Thyroid gland (tissue), 4 donors: ENCODE results near the gene GIGYF2. TPM values are rescaled to one million over a fixed set of nuclear protein-coding genes. Genes with fewer than 3 reads are reported as not detected.

Experiments
- DNase-seq, 2 donors: peaks; one replicate each; pipeline ENCODE4 v3.0.0-alpha.2; 2019
- H3K27ac ChIP-seq, 3 donors: fragments of 200-600 bp; sonication (generic); 1 replicate in 2 of 3; 2 replicates in 1 of 3; pipeline ENCODE4 v1.5.1; 2016 to 2019; ENCODE audit warnings: mild to moderate bottlenecking in 1 of 3, moderate library complexity in 1 of 3
- H3K27me3 ChIP-seq: fragments of 200-600 bp; sonication (generic); one replicate; pipeline ENCODE4 v1.5.1; 2019
- H3K36me3 ChIP-seq, 2 donors: fragments of 200-600 bp; sonication (generic); one replicate each; pipeline ENCODE4 v1.5.1; 2016 to 2019
- H3K4me1 ChIP-seq, 2 donors: fragments of 200-600 bp; sonication (generic); one replicate each; pipeline ENCODE4 v1.5.1; 2017 to 2019
- H3K4me3 ChIP-seq, 3 donors: fragments of 200-600 bp; sonication (generic); replicated peaks in 1 of 3; 1 replicate in 2 of 3; 2 replicates in 1 of 3; pipeline ENCODE4 v1.5.1; 2016; ENCODE audit warnings: mild to moderate bottlenecking in 1 of 3
- H3K9me3 ChIP-seq: fragments of 200-600 bp; sonication (generic); one replicate; pipeline ENCODE4 v1.5.1; 2017
- POLR2A ChIP-seq, 2 donors: fragments of 450-650 bp; IDR thresholded peaks; one replicate each; pipeline ENCODE4 v1.6.1; 2017; ENCODE audit warnings: antibody characterized with exemption in 2 of 2, mild to moderate bottlenecking in 2 of 2, moderate library complexity in 1 of 2
- WGBS, 2 donors: methylation state at CpG; one replicate each; pipeline ENCODE4 v1.1.5; 2017; 5-methylcytosine and 5-hydroxymethylcytosine counted together
- intact Hi-C: fragments of 100-400 bp; cut with DNase I; formaldehyde crosslinking; loops from one replicate; pipeline ENCODE4 v1.15.1; 2023
- total RNA-seq, 4 donors: library from RNA; depleted of rRNA; stranded (reverse); fragments of >200 nt; gene quantifications; one replicate each; pipeline ENCODE4 v1.2.3, GENCODE V29; 2016
- TF ChIP-seq, protein P1 (sequence below), 6 experiments: fragments of 200-600 bp in 3 of 6; fragments of 450-650 bp in 3 of 6; sonication (generic) in 3 of 6; IDR thresholded peaks; one replicate each; pipeline ENCODE4 v1.5.1; 2016 to 2019; ENCODE audit warnings: antibody characterized with exemption in 6 of 6, mild to moderate bottlenecking in 2 of 6, inconsistent platforms in 1 of 6, moderate library complexity in 1 of 6

GIGYF2 gene
- total RNA-seq, 4 donors from 2014 or later = 88.7 to 138 (median 101) TPM

DNA sequence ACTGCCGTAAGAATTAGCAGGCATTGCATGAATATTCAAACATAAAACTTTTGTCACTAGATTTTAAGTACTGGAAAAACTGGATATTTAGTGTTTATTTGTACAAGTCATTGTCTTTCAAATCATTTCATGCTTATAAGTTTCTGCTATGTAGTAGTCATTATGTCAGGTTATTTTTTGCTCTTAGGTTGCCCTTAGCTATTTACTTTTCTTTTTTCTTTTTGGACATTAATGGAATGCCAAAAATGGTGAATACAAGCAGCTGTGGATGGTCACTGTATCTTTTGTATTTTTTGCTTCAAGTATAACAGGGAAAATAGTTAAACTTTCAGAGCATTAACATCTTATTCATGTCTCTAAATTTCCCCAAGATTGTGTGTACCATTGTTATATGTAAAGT lies 97.8 kb downstream of the GIGYF2 start:
- intact Hi-C loops = no loop called here
- H3K27me3 ChIP-seq = no peaks in the 10 kb centered on the region
- H3K36me3 ChIP-seq = peaks cover 23 to 42% of the 10 kb centered on the region in 2 donors
- 86 to 96% methylated on average over 1 of the region's 1 CpG for WGBS, 2 donors
- TF ChIP-seq, protein P1, sequence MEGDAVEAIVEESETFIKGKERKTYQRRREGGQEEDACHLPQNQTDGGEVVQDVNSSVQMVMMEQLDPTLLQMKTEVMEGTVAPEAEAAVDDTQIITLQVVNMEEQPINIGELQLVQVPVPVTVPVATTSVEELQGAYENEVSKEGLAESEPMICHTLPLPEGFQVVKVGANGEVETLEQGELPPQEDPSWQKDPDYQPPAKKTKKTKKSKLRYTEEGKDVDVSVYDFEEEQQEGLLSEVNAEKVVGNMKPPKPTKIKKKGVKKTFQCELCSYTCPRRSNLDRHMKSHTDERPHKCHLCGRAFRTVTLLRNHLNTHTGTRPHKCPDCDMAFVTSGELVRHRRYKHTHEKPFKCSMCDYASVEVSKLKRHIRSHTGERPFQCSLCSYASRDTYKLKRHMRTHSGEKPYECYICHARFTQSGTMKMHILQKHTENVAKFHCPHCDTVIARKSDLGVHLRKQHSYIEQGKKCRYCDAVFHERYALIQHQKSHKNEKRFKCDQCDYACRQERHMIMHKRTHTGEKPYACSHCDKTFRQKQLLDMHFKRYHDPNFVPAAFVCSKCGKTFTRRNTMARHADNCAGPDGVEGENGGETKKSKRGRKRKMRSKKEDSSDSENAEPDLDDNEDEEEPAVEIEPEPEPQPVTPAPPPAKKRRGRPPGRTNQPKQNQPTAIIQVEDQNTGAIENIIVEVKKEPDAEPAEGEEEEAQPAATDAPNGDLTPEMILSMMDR (IDR thresholded peaks at IDR 0.05) = no peak
- no peak for TF ChIP-seq POLR2A (IDR thresholded peaks at IDR 0.05)
- H3K4me3 ChIP-seq = no peak overlapping the region
- H3K9me3 ChIP-seq = no peaks in the 10 kb centered on the region
- DNase-seq = no peak
- H3K4me1 ChIP-seq = peaks cover 12% of the 10 kb centered on the region in 2 donors
- peak overlapping the region in 2 of 3 donors; percentile 24 to 26 for H3K27ac ChIP-seq

DNA sequence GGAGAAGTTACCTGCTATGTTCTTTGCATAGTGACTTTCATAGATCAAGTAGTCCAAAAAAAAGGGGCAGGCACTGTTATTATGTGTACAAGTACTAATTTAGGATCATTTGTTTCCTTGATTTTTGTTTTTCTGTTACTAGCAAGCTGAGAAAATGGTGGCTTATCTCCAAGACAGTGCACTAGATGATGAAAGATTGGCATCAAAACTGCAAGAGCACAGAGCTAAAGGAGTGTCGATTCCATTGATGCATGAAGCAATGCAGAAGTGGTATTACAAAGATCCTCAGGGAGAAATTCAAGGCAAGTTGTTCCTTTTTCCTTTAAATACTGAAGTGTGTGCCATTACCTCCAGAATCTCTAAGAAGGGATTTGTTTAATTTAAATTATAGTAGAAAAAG lies 98.8 kb downstream of the GIGYF2 start:
- intact Hi-C loops = no loop called here
- Histone ChIP-seq H3K27ac (peak overlapping the region in 2 of 3 donors; percentile 24 to 26), H3K36me3 (peaks cover 20 to 36% of the 10 kb centered on the region in 2 donors), H3K4me1 (peaks cover 12 to 15% of the 10 kb centered on the region in 2 donors), H3K27me3 (no peaks in the 10 kb centered on the region), H3K4me3 (no peak overlapping the region), H3K9me3 (no peaks in the 10 kb centered on the region)
- no peak for DNase-seq
- 45 to 48% methylated on average over 1 of the region's 1 CpG for WGBS, 2 donors
- TF ChIP-seq, protein P1 (IDR thresholded peaks at IDR 0.05) = no peak
- TF ChIP-seq POLR2A (IDR thresholded peaks at IDR 0.05) = no peak

DNA sequence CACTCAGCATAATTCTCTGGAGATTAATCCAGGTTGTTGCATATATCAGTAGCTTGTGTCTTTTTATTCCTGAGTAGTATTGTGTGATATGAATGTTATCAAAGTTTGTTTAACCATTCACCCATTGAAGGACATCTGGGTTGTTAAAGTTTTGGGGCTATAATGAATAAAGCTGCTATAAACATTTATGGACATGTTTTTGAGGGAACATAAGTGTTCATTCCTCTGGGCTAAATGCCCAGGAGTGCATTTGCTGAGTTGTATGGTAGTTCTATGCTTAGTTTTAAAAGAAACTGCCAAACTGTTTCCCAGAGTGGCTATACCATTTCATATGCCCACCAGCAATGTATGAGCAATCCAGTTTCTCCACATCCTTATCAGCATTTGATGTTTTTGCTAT lies 101.1 kb downstream of the GIGYF2 start:
- Histone ChIP-seq H3K36me3 (peaks cover 0 to 14% of the 10 kb centered on the region in 2 donors), H3K4me3 (no peak overlapping the region), H3K4me1 (peaks cover 12 to 15% of the 10 kb centered on the region in 2 donors), H3K27ac (no peak overlapping the region), H3K27me3 (no peaks in the 10 kb centered on the region), H3K9me3 (no peaks in the 10 kb centered on the region)
- no peak for DNase-seq
- TF ChIP-seq, protein P1 (IDR thresholded peaks at IDR 0.05) = no peak
- no peak for TF ChIP-seq POLR2A (IDR thresholded peaks at IDR 0.05)
- intact Hi-C loops = no loop called here

DNA sequence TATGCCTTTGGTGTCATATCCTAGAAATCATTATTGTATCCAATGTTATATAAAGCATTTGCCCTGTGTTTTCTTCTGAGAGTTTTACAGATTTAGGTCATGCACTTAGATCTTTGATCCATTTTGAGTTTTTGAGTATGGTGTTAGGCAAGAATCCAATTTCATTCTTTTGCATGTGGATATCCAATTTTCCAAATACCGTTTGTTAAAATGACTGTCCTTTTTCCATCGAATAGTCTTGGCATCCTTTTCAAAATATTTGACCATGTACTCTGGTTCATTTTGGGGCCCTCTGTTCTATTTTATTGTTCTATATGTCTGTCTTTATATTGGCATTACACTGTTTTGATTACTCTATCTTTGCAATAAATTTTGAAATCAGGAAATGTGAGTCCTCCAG lies 103.0 kb downstream of the GIGYF2 start:
- Histone ChIP-seq H3K27ac (no peak overlapping the region), H3K4me1 (peaks cover 11 to 15% of the 10 kb centered on the region in 2 donors), H3K36me3 (peaks cover 0 to 7% of the 10 kb centered on the region in 2 donors), H3K9me3 (no peaks in the 10 kb centered on the region), H3K4me3 (no peak overlapping the region), H3K27me3 (no peaks in the 10 kb centered on the region)
- TF ChIP-seq POLR2A (IDR thresholded peaks at IDR 0.05) = no peak
- TF ChIP-seq, protein P1 (IDR thresholded peaks at IDR 0.05) = no peak
- 67 to 81% methylated on average over 2 of the region's 2 CpGs for WGBS, 2 donors
- intact Hi-C loops = no loop called here
- no peak for DNase-seq

DNA sequence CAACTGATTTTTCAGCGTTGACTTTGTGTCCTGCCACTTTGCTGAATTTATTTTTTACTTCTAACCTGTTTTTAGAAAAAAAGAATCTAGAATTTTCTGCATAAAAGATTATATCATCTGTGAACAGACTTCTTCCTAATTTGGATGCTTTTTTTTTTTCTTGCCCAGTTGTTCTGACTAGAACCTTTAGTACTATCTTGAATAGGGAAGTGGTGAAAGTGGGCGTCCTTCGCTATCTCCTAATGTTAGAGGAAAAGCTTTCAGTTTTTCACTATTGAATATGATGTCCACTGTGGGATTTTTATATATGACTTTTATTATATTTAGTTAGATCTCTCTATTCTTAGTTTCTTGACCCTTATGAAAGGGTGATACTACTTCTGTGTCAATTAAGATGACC lies 105.0 kb downstream of the GIGYF2 start:
- intact Hi-C loops = no loop called here
- Histone ChIP-seq H3K4me1 (peaks cover 0 to 3% of the 10 kb centered on the region in 2 donors), H3K4me3 (no peak overlapping the region), H3K9me3 (no peaks in the 10 kb centered on the region), H3K36me3 (peaks cover 3 to 6% of the 10 kb centered on the region in 2 donors), H3K27ac (no peak overlapping the region), H3K27me3 (no peaks in the 10 kb centered on the region)
- no peak for TF ChIP-seq POLR2A (IDR thresholded peaks at IDR 0.05)
- TF ChIP-seq, protein P1 (IDR thresholded peaks at IDR 0.05) = no peak
- 84 to 96% methylated on average over 3 of the region's 3 CpGs for WGBS, 2 donors
- no peak for DNase-seq
